Hypothalamus (tissue), 51 donors: ENCODE data around the gene HNRNPH2.

Source experiments
- DNase-seq, 51 donors: peaks; one replicate each; lab custom pipeline; 2025; lab: John Stamatoyannopoulos, UW

The HNRNPH2 gene

DNA sequence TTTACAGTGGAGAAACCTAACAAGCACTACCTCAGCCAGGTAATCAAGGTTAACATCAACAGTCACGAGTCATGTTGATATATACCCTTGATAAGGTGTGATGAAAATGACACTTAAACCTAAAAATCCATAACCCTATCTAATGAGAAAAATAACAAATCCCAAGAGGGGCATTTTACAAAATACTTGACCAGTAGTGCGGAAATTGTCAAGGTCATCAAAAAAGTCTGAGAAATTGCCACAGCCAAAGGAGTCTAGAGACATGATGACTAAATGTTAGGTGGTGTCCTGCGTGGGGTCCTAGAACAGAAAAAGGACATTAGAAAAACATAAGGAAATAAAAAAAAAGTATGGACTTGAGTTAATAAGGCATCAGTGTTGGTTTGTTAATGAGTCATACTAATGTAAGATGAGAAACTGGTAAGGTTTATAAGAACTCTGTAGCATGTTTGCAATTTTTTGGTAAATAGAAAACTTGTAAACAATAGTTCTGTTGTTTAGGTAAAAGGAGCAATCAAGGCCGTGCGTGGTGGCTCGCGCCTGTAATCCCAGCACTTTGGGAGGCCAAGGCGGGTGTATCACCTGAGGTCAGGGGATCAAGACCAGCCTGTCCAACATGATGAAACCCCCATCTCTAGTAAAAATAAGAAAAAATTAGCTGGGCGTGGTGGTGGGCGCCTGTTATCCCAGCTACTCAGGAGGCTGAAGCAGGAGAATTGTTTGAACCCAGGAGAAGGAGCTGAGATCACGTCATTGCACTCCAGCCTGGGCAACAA lies 14.3 kb upstream of the HNRNPH2 start:
- no peak for DNase-seq

DNA sequence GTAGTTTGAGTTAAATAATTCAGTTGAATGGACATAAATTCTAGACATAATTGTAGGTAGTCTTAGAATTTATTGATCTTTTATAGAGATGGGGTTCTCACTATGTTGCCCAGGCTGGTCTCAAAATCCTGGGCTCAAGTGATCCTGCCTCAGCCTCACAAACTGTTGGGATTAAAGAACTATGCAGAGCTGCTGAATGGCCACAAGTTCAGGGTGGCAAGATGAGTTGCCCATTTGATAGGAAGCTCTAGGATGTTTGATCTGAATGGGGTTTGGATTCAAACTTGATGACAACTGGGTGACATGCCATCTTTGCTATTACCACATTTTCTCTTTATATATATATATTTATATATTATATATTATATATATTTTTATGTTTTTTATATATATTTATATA lies 13.7 kb upstream of the HNRNPH2 start:
- DNase-seq: no peak

- DNase-seq: no peak
Observed at GRCh38 chrX:101395789-101396188, 12.2 kb upstream of the HNRNPH2 start.

GRCh38 chrX:101397779-101398178 lies 10.2 kb upstream of the HNRNPH2 start:
- no peak for DNase-seq

GRCh38 chrX:101398694-101399093 lies 9.3 kb upstream of the HNRNPH2 start:
- no peak for DNase-seq

DNA sequence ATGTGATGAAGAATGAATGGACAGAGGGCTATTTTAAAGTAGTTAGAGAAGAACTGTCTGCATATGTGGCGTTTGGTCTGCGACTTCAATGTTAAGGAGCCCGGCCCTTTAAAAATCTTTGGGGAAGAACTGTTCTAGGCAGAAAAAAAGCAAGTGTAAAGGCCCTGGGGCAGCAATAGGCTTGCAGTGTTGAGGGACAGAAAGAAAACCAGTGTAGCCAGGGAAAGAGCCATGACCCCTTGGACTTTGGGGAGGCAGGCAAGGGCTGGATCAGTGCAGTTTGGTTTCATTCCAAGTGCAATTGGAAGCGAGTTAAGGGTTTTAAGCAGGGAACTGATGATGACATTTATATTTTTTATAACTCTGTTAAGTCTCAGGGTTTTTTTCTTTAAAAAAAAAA lies 8.2 kb upstream of the HNRNPH2 start:
- no peak for DNase-seq

- peak in 2 of 51 donors; percentile 31 to 49 for DNase-seq
Observed at GRCh38 chrX:101407167-101407747, 765 bp upstream of the HNRNPH2 start.

DNA sequence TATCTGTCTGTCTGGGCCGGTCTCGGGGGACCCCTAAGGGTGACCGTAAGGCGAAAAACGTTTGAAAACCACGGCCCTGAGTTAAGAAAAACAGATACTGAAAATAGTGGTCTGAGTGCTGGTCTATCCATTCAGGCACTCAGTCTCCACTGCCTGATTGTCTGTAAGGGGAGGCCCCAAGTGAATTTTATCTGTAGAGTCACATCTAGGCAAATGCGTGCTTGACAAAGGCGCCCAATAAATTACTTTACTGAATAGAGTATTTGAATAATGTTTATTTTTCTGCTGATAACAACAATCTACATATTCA lies 465 bp downstream of the HNRNPH2 start:
- no peak for DNase-seq

GRCh38 chrX:101409043-101409442 lies 1.0 kb downstream of the HNRNPH2 start:
- no peak for DNase-seq

- no peak for DNase-seq
Observed at GRCh38 chrX:101410461-101410860, 2.4 kb downstream of the HNRNPH2 start.

DNA sequence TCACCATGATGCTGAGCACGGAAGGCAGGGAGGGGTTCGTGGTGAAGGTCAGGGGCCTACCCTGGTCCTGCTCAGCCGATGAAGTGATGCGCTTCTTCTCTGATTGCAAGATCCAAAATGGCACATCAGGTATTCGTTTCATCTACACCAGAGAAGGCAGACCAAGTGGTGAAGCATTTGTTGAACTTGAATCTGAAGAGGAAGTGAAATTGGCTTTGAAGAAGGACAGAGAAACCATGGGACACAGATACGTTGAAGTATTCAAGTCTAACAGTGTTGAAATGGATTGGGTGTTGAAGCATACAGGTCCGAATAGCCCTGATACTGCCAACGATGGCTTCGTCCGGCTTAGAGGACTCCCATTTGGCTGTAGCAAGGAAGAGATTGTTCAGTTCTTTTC lies 4.0 kb downstream of the HNRNPH2 start:
- DNase-seq: no peak

GRCh38 chrX:101415180-101416145 lies 7.4 kb downstream of the HNRNPH2 start:
- DNase-seq: peak in 19 of 51 donors; percentile 0 to 49 (median 6)

GRCh38 chrX:101416691-101417090 lies 8.7 kb downstream of the HNRNPH2 start:
- DNase-seq: no peak

DNA sequence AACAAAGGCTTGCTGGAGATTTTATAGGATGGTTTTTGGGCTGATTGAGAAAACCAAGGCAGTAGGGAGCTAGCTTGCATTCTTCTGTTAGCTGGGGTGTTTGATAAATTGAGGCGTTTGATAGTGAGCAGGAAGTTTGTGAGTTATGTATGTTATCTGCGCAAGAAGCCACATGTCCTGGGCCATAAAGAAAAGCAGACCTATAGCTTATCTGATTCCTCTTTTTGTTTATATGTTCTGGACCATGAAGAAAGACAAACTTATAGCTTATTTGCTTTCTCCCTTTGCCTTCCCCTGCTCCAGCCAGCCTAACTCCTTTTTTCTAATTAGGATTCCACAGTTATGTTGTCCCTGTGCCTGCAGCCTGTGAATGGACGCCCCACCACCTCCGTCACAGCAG lies 9.2 kb downstream of the HNRNPH2 start:
- DNase-seq: no peak

- peak; percentile 2 to 67 (median 34) for DNase-seq
Observed at GRCh38 chrX:101417981-101418841, 10.2 kb downstream of the HNRNPH2 start.

DNA sequence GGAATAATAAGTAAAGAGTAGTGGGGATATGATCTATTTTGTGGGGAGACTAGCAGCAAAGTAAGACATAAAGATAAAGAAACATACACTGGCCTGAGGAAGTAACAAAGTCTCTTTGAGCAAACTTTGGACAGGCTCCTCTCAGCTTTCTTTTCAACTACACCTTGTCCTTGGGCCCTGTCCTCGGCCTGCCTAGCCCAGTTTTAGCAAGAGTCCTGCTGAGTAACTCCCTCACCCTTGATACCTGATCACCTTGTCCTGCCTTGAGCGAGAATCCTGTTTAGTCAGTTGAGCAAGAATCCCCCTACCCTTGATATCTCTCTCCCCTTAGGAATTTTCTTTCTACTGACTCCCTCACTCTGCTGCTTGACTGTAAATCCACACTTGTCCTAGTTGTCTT lies 11.5 kb downstream of the HNRNPH2 start:
- DNase-seq: no peak

GRCh38 chrX:101427954-101428353 lies 19.9 kb downstream of the HNRNPH2 start:
- DNase-seq: no peak

DNA sequence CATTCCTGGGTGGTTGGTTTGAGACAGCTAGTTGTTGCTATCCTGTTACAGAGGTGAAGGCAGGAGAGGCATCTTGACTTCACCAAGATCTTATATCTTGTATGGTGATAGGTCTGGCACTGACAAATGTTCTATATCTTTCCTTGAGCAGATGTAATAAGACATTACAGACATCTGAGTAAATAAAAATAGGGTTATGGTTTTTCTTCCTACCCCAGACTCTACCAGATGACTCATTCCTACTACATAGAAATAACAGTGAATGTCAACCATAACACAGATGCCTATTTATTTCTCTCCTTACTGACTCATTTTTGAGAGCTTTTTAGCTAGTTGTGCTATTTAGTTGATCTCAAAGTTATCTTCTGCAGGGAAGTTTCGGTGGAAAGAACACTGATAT lies 21.9 kb downstream of the HNRNPH2 start:
- DNase-seq: no peak

GRCh38 chrX:101430457-101431078 lies 22.5 kb downstream of the HNRNPH2 start:
- no peak for DNase-seq

GRCh38 chrX:101442085-101442484 lies 34.1 kb downstream of the HNRNPH2 start:
- DNase-seq: no peak
